HG03135 (cell line): Measurements from ENCODE around the gene ZKSCAN1.
"Not testable (repeated sequence)": the region's sequence is repeated elsewhere in the genome, so short reads cannot be mapped to it uniquely, and the experiment has no call there.

Experiments used
- ATAC-seq: cut with Tn5 transposase; IDR thresholded peaks from one replicate; pipeline ENCODE4 v1.9.1; 2021; ENCODE audit warnings: mild to moderate bottlenecking, moderate library complexity; ENCODE audit not compliant: unreplicated experiment

ZKSCAN1 gene

GRCh38 chr7:100000239-100000638 is 15.2 kb upstream of the ZKSCAN1 start:
- ATAC-seq: no peak

GRCh38 chr7:100003711-100004661 is 11.4 kb upstream of the ZKSCAN1 start:
- ATAC-seq: no peak

- ATAC-seq: no peak
These were observed 7.5 kb upstream of the ZKSCAN1 start for GRCh38 chr7:100007887-100008286.

- no peak for ATAC-seq
These were observed 6.9 kb upstream of the ZKSCAN1 start for GRCh38 chr7:100008525-100008924.

GRCh38 chr7:100009952-100010351 is 5.4 kb upstream of the ZKSCAN1 start:
- not testable (repeated sequence) for ATAC-seq

- no peak for ATAC-seq
These were observed 4.5 kb upstream of the ZKSCAN1 start for GRCh38 chr7:100010901-100011300.

- no peak for ATAC-seq
These were observed 3.9 kb upstream of the ZKSCAN1 start for GRCh38 chr7:100011516-100011915.

GRCh38 chr7:100012385-100013327 is 2.7 kb upstream of the ZKSCAN1 start:
- not testable (repeated sequence) for ATAC-seq

GRCh38 chr7:100013328-100013676 is 2.1 kb upstream of the ZKSCAN1 start:
- ATAC-seq: no peak

- no peak for ATAC-seq
These were observed 962 bp downstream of the ZKSCAN1 start for GRCh38 chr7:100016215-100016901.

GRCh38 chr7:100017300-100017699 is 1.9 kb downstream of the ZKSCAN1 start:
- ATAC-seq: no peak

GRCh38 chr7:100017875-100018274 is 2.5 kb downstream of the ZKSCAN1 start:
- ATAC-seq: no peak

GRCh38 chr7:100019908-100020307 is 4.5 kb downstream of the ZKSCAN1 start:
- no peak for ATAC-seq

GRCh38 chr7:100021297-100021696 is 5.9 kb downstream of the ZKSCAN1 start:
- ATAC-seq: no peak

GRCh38 chr7:100022621-100023020 is 7.2 kb downstream of the ZKSCAN1 start:
- ATAC-seq: no peak

- no peak for ATAC-seq
These were observed 8.1 kb downstream of the ZKSCAN1 start for GRCh38 chr7:100023526-100023925.

- ATAC-seq: no peak
These were observed 8.7 kb downstream of the ZKSCAN1 start for GRCh38 chr7:100024020-100024619.

- ATAC-seq: no peak
These were observed 11.8 kb downstream of the ZKSCAN1 start for GRCh38 chr7:100027197-100027596.

- no peak for ATAC-seq
These were observed 14.2 kb downstream of the ZKSCAN1 start for GRCh38 chr7:100029596-100029995.

- no peak for ATAC-seq
These were observed 18.1 kb downstream of the ZKSCAN1 start for GRCh38 chr7:100033526-100033925.
